ENCODE results near the gene FERMT1.

Gene FERMT1

GRCh38 chr20:6100246-6100645 is 22.6 kb downstream of the FERMT1 start:
- TF ChIP-seq, protein P1, sequence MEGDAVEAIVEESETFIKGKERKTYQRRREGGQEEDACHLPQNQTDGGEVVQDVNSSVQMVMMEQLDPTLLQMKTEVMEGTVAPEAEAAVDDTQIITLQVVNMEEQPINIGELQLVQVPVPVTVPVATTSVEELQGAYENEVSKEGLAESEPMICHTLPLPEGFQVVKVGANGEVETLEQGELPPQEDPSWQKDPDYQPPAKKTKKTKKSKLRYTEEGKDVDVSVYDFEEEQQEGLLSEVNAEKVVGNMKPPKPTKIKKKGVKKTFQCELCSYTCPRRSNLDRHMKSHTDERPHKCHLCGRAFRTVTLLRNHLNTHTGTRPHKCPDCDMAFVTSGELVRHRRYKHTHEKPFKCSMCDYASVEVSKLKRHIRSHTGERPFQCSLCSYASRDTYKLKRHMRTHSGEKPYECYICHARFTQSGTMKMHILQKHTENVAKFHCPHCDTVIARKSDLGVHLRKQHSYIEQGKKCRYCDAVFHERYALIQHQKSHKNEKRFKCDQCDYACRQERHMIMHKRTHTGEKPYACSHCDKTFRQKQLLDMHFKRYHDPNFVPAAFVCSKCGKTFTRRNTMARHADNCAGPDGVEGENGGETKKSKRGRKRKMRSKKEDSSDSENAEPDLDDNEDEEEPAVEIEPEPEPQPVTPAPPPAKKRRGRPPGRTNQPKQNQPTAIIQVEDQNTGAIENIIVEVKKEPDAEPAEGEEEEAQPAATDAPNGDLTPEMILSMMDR (conservative IDR thresholded peaks at IDR 0.05) = no peak
- TF ChIP-seq ZFX (IDR thresholded peaks at IDR 0.05) = no peak
- no peak overlapping the region for H3K27ac ChIP-seq

GRCh38 chr20:6099819-6100218 is 23.0 kb downstream of the FERMT1 start:
- no peak for TF ChIP-seq ZFX (IDR thresholded peaks at IDR 0.05)
- TF ChIP-seq, protein P1 (conservative IDR thresholded peaks at IDR 0.05) = no peak
- no peak overlapping the region for H3K27ac ChIP-seq

GRCh38 chr20:6095409-6095808 is 27.4 kb downstream of the FERMT1 start:
- no peak for TF ChIP-seq ZFX (IDR thresholded peaks at IDR 0.05)
- TF ChIP-seq, protein P1 (conservative IDR thresholded peaks at IDR 0.05) = no peak
- no peak overlapping the region for H3K27ac ChIP-seq

- TF ChIP-seq, protein P1 (conservative IDR thresholded peaks at IDR 0.05) = no peak
- no peak for TF ChIP-seq ZFX (IDR thresholded peaks at IDR 0.05)
- H3K27ac ChIP-seq = no peak overlapping the region
These were observed 28.3 kb downstream of the FERMT1 start for GRCh38 chr20:6094565-6094964.

DNA sequence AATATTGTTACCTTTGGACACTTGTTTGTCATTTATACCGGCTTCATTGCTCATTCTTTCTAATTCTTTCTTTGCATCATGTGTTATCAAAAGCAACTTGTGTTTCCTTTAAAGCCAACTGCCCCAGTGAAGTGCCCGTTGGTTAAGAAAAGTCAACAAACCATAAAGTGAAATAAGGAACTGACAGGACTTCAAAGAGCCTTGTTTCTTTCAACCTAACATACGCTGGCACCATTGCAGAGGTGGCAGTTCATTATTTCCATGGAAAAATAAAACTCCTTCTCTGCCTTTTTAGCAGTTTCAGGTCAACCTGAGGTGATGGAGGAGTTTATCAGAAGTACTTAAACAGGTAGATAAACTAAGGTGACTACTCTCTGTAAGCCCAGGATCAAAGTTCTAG is 28.8 kb downstream of the FERMT1 start:
- H3K27ac ChIP-seq = no peak overlapping the region
- TF ChIP-seq, protein P1 (conservative IDR thresholded peaks at IDR 0.05) = no peak
- no peak for TF ChIP-seq ZFX (IDR thresholded peaks at IDR 0.05)

DNA sequence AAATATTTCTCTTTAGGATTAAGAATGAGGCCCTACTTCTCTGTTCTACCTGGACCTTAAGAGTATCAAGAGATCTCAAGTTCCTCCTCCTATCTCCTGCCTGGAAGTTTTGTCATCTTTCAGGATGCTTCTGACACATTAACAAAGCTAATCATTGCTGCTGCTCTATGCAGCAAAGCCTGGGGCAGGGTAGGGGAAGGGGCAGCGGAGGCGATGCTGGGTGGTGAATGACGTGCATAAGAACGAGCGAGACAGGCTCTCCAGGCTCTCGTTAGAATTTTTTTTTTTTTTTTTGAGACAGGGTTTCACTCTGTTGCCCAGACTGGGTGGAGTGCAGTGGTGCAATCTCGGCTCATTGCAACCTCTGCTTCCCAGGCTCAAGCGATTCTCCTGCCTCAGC is 31.2 kb downstream of the FERMT1 start:
- no peak overlapping the region for H3K27ac ChIP-seq
- TF ChIP-seq ZFX (IDR thresholded peaks at IDR 0.05) = no peak
- TF ChIP-seq, protein P1 (conservative IDR thresholded peaks at IDR 0.05) = no peak

- TF ChIP-seq ZFX (IDR thresholded peaks at IDR 0.05) = no peak
- TF ChIP-seq, protein P1 (conservative IDR thresholded peaks at IDR 0.05) = no peak
- no peak overlapping the region for H3K27ac ChIP-seq
These were observed 36.0 kb downstream of the FERMT1 start for GRCh38 chr20:6086868-6087267.

Data from C4-2B (cell line).